ENCODE results near the gene NR1I3.
"Not testable (repeated sequence)": the region's sequence is repeated elsewhere in the genome, so short reads cannot be mapped to it uniquely, and the experiment has no call there.

Gene NR1I3

GRCh38 chr1:161238039-161238473 is at the start of gene NR1I3:
TSS of gene NR1I3 (minus strand) at chr1:161238203. CDS start at chr1:161236565, 1,638 bp downstream.
- no peak for DNase-seq

- no peak for DNase-seq
Measured at GRCh38 chr1:161287482-161288054, 49.6 kb upstream of the NR1I3 start.

GRCh38 chr1:161285521-161285920 is 47.5 kb upstream of the NR1I3 start:
- no peak for DNase-seq

- no peak for DNase-seq
Measured at GRCh38 chr1:161285113-161285512, 47.1 kb upstream of the NR1I3 start.

- no peak for DNase-seq
Measured at GRCh38 chr1:161282991-161283390, 45.0 kb upstream of the NR1I3 start.

- no peak for DNase-seq
Measured at GRCh38 chr1:161274874-161275273, 36.9 kb upstream of the NR1I3 start.

GRCh38 chr1:161273402-161273801 is 35.4 kb upstream of the NR1I3 start:
- no peak for DNase-seq

- DNase-seq, result no peak
Measured at GRCh38 chr1:161267321-161267720, 29.3 kb upstream of the NR1I3 start.

GRCh38 chr1:161266836-161267235 is 28.8 kb upstream of the NR1I3 start:
- no peak for DNase-seq

GRCh38 chr1:161266202-161266601 is 28.2 kb upstream of the NR1I3 start:
- DNase-seq, result no peak

GRCh38 chr1:161265305-161265704 is 27.3 kb upstream of the NR1I3 start:
- no peak for DNase-seq

- DNase-seq, result no peak
Measured at GRCh38 chr1:161261261-161262235, 23.5 kb upstream of the NR1I3 start.

- peak; percentile 49 for DNase-seq
Measured at GRCh38 chr1:161260376-161261260, 22.6 kb upstream of the NR1I3 start.

- DNase-seq, result no peak
Measured at GRCh38 chr1:161259765-161260164, 21.8 kb upstream of the NR1I3 start.

- DNase-seq, result no peak
Measured at GRCh38 chr1:161259345-161259702, 21.3 kb upstream of the NR1I3 start.

GRCh38 chr1:161258439-161259344 is 20.7 kb upstream of the NR1I3 start, which contains the start of gene PCP4L1:
TSS of gene PCP4L1 (plus strand) at chr1:161258745. CDS start at chr1:161258975, 230 bp downstream.
- peak; percentile 71 for DNase-seq

- DNase-seq, result not testable (repeated sequence)
Measured at GRCh38 chr1:161257109-161257508, 19.1 kb upstream of the NR1I3 start.

- not testable (repeated sequence) for DNase-seq
Measured at GRCh38 chr1:161255955-161256520, 18.0 kb upstream of the NR1I3 start.

GRCh38 chr1:161255302-161255701 is 17.3 kb upstream of the NR1I3 start:
- DNase-seq, result not testable (repeated sequence)

GRCh38 chr1:161251579-161251978 is 13.6 kb upstream of the NR1I3 start:
- DNase-seq, result no peak

- DNase-seq, result no peak
Measured at GRCh38 chr1:161250829-161251228, 12.8 kb upstream of the NR1I3 start.

- not testable (repeated sequence) for DNase-seq
Measured at GRCh38 chr1:161250100-161250499, 12.1 kb upstream of the NR1I3 start.

Data from NCI-H1436 (cell line).